Parietal lobe (tissue), 1 donor: Measurements from ENCODE around the gene TTC6. TPM values are rescaled to one million over a fixed set of nuclear protein-coding genes. Genes with fewer than 3 reads are reported as not detected.

Source experiments
- total RNA-seq: library from RNA; depleted of rRNA; stranded (reverse); fragments of >200 nt; gene quantifications from one replicate; pipeline ENCODE4 v1.2.3, GENCODE V29; 2014

The TTC6 gene, protein sequence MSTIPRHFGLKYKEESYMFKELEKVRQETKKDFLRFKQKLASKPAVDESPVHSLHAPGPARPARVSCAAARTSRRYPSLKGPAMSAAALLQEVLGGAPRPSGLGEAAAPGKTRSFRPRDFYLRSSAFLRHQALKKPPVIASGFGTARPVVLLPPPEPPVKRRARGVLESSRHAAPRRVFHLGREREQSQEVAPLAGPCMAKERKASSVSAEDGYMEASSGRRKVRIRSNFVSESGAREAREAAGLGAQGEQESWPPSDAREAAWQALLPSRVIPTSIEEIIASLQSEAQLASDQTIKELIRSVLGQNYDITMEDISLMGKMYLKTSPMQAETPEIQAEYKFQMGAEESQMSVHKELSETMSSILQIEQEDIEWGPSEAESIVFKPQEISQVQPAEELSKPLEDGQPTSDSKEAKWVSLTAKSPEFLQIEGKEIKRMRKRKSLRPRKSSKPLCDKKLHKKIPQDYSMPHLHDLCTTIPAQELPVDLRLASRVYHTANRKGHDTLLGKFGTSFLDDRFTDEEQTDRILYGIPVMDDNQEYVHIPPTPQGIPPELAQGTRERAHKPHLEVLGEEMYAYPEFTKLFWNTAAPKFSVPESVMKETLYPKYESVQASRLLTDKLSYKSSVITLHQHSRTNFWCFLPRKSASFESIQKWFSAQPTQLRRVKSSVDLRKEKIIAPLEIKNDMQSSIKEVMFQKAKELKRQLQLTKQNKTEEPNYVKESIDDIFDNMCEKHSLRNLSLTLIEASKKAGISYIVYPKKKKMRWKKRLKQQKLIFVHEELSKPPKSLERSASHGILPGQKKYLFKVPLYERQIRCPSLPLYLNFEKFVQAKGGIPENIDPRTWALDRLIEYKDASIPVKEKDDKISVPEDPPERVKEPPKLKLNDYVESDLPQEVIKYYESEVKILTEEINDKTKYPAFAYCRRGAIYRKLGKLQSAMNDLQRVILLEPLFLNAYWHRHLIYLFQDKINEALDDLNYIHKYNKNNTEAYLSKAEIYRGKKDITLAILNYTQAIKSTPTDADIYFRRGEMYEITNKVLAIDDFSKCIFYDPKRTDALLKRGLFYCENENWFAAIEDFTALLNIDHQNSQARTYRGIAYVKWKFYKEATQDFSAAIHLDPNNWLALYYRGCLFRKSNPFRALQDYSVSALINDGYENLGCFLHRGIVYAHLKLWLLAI (N-terminal part only)
- 0.63 TPM for total RNA-seq

DNA sequence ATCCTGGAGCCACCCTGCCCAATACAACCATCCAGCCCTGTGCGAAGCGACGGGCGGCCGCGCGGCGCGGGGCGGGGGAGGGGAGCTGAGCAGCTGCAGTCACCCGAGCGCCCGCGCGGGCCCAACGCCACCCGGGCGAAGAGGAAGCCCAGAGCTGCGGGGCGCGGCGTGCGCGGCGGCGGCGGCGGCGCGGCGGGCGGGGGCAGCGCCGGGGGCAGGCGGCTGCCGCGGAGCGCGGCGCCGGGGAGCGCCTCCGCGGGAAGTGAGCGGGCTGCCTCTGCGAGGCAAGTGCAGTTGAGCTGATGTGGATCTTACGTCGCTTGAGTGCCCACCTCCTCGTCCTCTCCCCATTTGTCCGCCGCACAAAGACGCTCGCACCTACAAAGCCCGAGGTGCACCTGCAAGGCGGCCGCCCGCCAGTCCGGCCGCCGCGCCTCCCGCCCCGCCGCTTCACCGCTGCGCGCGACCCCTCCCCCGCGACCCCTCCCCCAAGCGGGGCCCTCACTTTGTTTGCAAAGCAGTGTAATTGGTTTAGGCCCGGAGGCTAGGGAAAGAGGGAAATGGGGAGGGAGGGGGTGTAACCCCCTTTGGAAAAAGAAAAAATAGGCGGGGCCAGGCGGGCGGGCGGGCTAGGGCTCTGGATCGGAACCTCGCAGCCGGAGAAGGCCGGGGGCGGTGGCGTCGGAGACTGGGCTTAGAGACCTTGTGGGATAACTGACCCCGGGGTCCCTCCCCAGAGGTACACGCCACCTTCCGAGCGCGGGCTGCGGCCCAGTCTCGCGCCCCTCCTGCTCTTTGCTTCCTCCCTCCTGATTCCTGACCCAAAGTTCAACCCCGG is at the start of gene TTC6, which contains the start of gene FOXA1:
Gene TTC6 (plus strand): TSS at position 659 of the 838 bp plus-strand sequence. CDS start 26,436 bp downstream, outside the sequence.
Gene FOXA1 (minus strand): TSS at position 279 of the 838 bp plus-strand sequence. CDS start 277 bp downstream, at position 2.

Other genes with a start within 250 kb of the TTC6 start
- not detected for gene FOXA1, start 380 bp upstream of the TTC6 start, total RNA-seq